K562 (cell line): Measurements from ENCODE around the gene SH2D1A. TPM values are rescaled to one million over a fixed set of nuclear protein-coding genes. Genes with fewer than 3 reads are reported as not detected.

Experiments used
- polyA plus RNA-seq, 8 experiments: library from polyadenylated mRNA; depleted of rRNA in 4 of 8; stranded (reverse) in 5 of 8; unstranded in 3 of 8; fragments of >200 nt; fragmentation: Nextera tagmentation in 2 of 8; fragmentation: Illumina TruSeq in 1 of 8; extraction: Ambion mirVana in 2 of 8; extraction: Trizol in 1 of 8; gene quantifications; 2 replicates each; pipeline versions ENCODE4 v1.2.1 to v1.2.3, GENCODE V29; 2011 to 2014; ENCODE audit warnings: inconsistent platforms in 1 of 8, missing spikeins in 1 of 8
- total RNA-seq, 7 experiments: library from RNA; depleted of rRNA in 6 of 7; stranded (reverse); fragments of >200 nt in 6 of 7; fragmentation: Illumina TruSeq in 2 of 7; extraction: Trizol in 2 of 7; gene quantifications; 2 replicates each; pipeline versions ENCODE4 v1.2.1 to v1.2.3, GENCODE V29; 2011 to 2021; ENCODE audit warnings: low replicate concordance in 1 of 7
- TF ChIP-seq, protein P1 (sequence below), 2 experiments: fragments of 450-650 bp; IDR thresholded peaks; 2 replicates each; pipeline ENCODE4 v1.6.1; 2016; ENCODE audit warnings: mild to moderate bottlenecking in 2 of 2, borderline replicate concordance in 1 of 2, low read depth in 1 of 2, moderate library complexity in 1 of 2
- TF ChIP-seq, protein P2 (sequence below): IDR thresholded peaks from 2 replicates; pipeline ENCODE4 v1.6.1; 2014; ENCODE audit warnings: antibody characterized with exemption

SH2D1A gene
- total and polyA plus RNA-seq, 9 of the 15 experiments (the other 6 are each of a cell fraction or from before 2014, with no cell fraction given) = 0.07 to 0.52 (median 0.19) TPM

DNA sequence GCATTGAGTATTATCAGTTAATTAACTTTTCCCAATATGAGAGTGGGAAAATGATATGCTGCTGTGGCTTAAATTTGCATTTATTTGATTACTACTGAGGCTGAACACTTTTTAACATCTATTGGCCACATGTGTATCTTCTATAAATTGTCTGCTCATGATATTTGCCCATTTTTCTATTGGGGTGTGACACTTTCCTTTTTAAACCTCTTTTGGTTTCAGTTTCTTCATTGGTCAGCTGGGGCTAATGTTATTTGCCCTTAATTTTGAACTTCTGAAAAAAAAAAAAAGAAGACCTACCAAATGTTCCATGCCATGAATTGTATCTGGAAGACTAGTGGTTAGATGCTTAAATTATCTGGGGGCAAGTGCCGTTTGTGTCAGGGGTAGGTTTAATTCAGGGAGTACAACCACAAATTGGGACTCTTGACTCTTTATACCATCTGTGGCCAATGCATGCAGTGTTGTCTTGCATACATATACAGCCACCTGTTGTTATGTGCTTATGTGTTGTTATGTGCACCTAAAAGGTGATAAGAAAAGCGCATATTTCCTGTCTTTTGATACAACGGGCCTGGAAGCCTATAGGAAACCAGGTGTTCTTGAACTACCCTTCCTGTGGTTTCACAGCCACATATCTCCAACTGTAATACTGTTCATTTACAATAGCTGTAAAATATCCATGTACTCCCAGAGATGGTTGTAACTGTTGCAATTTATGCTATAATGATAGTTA is 49.0 kb downstream of the SH2D1A start (continued):
- TF ChIP-seq, protein P1, sequence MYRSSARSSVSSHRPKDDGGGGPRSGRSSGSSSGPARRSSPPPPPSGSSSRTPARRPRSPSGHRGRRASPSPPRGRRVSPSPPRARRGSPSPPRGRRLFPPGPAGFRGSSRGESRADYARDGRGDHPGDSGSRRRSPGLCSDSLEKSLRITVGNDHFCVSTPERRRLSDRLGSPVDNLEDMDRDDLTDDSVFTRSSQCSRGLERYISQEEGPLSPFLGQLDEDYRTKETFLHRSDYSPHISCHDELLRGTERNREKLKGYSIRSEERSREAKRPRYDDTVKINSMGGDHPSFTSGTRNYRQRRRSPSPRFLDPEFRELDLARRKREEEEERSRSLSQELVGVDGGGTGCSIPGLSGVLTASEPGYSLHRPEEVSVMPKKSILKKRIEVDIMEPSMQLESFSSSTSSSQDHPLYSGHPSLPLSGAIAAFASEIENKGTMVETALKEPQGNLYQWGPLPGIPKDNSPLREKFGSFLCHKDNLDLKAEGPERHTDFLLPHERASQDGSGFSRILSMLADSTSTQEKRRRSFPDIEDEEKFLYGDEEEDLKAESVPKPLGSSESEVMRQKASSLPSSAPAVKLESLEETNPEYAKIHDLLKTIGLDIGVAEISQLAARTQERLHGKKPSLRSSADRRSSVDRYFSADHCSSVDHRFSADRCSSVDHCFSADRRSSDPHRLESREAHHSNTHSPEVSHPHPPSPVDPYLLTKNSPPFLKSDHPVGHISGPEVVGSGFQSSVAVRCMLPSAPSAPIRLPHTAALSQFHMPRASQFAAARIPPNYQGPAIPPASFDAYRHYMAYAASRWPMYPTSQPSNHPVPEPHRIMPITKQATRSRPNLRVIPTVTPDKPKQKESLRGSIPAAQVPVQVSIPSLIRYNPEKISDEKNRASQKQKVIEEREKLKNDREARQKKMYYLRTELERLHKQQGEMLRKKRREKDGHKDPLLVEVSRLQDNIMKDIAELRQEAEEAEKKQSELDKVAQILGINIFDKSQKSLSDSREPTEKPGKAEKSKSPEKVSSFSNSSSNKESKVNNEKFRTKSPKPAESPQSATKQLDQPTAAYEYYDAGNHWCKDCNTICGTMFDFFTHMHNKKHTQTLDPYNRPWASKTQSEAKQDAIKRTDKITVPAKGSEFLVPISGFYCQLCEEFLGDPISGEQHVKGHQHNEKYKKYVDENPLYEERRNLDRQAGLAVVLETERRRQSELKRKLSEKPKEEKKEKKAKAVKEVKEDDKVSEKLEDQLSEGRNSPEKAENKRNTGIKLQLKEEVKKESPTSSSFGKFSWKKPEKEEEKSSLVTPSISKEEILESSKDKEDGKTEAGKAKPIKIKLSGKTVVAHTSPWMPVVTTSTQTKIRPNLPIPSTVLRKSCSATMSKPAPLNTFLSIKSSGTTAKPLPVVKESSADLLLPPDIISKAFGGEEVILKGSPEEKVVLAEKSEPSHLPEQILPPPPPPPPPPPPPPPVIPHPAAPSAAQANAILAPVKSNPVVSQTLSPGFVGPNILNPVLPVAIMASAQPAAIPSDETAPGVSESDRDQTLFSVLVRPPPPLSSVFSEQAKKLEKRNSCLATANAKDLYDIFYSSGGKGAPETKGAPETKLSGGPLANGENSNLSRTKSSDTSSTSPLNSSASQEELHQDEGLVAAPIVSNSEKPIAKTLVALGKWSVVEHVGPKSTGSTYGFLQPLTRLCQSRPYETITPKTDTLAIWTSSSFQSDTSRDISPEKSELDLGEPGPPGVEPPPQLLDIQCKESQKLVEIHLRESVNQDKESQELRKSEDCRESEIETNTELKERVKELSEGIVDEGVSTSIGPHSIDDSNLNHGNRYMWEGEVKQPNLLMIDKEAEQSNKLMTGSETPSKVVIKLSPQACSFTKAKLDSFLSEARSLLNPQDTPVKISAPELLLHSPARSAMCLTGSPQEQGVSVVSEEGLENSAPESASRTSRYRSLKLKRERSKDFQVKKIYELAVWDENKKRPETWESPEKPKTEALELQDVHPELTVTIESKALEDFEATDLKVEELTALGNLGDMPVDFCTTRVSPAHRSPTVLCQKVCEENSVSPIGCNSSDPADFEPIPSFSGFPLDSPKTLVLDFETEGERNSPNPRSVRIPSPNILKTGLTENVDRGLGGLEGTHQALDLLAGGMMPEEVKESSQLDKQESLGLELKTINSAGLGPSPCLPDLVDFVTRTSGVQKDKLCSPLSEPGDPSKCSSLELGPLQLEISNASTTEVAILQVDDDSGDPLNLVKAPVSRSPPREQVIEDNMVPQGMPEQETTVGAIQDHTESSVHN (IDR thresholded peaks at IDR 0.05; ENCODE audit: borderline replicate concordance in 1 of 2, low read depth in 1 of 2) = no peak
- TF ChIP-seq, protein P2, sequence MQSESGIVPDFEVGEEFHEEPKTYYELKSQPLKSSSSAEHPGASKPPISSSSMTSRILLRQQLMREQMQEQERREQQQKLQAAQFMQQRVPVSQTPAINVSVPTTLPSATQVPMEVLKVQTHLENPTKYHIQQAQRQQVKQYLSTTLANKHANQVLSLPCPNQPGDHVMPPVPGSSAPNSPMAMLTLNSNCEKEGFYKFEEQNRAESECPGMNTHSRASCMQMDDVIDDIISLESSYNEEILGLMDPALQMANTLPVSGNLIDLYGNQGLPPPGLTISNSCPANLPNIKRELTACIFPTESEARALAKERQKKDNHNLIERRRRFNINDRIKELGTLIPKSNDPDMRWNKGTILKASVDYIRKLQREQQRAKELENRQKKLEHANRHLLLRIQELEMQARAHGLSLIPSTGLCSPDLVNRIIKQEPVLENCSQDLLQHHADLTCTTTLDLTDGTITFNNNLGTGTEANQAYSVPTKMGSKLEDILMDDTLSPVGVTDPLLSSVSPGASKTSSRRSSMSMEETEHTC = no peak
